ENCODE data around the gene FKBP14.

GRCh38 chr7:29974286-29974685 lies 52.2 kb downstream of the FKBP14 start:
- TF ChIP-seq, protein P1, sequence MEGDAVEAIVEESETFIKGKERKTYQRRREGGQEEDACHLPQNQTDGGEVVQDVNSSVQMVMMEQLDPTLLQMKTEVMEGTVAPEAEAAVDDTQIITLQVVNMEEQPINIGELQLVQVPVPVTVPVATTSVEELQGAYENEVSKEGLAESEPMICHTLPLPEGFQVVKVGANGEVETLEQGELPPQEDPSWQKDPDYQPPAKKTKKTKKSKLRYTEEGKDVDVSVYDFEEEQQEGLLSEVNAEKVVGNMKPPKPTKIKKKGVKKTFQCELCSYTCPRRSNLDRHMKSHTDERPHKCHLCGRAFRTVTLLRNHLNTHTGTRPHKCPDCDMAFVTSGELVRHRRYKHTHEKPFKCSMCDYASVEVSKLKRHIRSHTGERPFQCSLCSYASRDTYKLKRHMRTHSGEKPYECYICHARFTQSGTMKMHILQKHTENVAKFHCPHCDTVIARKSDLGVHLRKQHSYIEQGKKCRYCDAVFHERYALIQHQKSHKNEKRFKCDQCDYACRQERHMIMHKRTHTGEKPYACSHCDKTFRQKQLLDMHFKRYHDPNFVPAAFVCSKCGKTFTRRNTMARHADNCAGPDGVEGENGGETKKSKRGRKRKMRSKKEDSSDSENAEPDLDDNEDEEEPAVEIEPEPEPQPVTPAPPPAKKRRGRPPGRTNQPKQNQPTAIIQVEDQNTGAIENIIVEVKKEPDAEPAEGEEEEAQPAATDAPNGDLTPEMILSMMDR (IDR thresholded peaks at IDR 0.05): no peak
- no peak for TF ChIP-seq POLR2A (IDR thresholded peaks at IDR 0.05)
